Mesodermal cell (in vitro differentiated cells): Measurements from ENCODE around the gene UCHL3.

ENCODE experiments used
- H3K27ac ChIP-seq: 2 replicates; pipeline ENCODE4 v1.7.0; 2013; ENCODE audit warnings: mild to moderate bottlenecking, low read depth, low read length, moderate library complexity; ENCODE audit not compliant: severe bottlenecking
- H3K36me3 ChIP-seq: 2 replicates; pipeline ENCODE4 v1.7.1; 2013; ENCODE audit warnings: mild to moderate bottlenecking, low read length, moderate library complexity; ENCODE audit not compliant: control insufficient read depth, insufficient read depth
- H3K4me1 ChIP-seq: one replicate; pipeline ENCODE4 v1.7.1; 2013; ENCODE audit warnings: mild to moderate bottlenecking, low read length; ENCODE audit not compliant: insufficient read depth, control insufficient read depth, poor library complexity, severe bottlenecking
- H3K4me3 ChIP-seq: 2 replicates; pipeline ENCODE4 v1.7.0; 2013; ENCODE audit warnings: low read length, control low read depth, mild to moderate bottlenecking; ENCODE audit not compliant: insufficient read depth, poor library complexity, severe bottlenecking; ENCODE audit errors: extremely low read depth
- H3K9me3 ChIP-seq: 2 replicates; pipeline ENCODE4 v1.7.1; 2013; ENCODE audit warnings: mild to moderate bottlenecking, low read length, moderate library complexity; ENCODE audit not compliant: control insufficient read depth
- WGBS, 2 experiments: methylation state at CpG; one replicate each; pipeline ENCODE4 v1.1.5; 2013; ENCODE audit warnings: missing lambda C conversion rate in 2 of 2; ENCODE audit not compliant: insufficient coverage in 2 of 2; 5-methylcytosine and 5-hydroxymethylcytosine counted together

The UCHL3 gene

DNA sequence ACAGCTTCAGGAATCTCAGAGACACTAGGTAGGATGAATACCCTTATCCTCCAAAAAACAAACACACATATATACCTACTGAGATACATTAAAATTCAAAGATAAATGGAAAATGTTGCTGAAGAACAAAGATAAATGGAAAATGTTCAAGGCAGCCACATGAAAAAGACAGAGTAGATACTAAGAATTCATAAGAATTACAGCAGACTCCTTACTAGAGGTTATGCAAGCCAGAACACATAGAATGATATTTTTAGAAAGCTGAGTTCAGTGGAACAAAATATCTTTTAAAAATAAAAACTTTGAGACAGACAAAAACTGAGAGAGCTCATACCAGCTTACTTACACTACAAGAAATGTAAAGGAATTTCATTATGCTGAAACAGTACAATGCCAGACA lies 35.6 kb downstream of the UCHL3 start:
- H3K36me3 ChIP-seq, result peaks cover 19% of the 10 kb centered on the region
- no peaks in the 10 kb centered on the region for H3K4me1 ChIP-seq
- no peak overlapping the region for H3K27ac ChIP-seq
- peaks cover 7% of the 10 kb centered on the region for H3K9me3 ChIP-seq
- H3K4me3 ChIP-seq, result no peak overlapping the region

DNA sequence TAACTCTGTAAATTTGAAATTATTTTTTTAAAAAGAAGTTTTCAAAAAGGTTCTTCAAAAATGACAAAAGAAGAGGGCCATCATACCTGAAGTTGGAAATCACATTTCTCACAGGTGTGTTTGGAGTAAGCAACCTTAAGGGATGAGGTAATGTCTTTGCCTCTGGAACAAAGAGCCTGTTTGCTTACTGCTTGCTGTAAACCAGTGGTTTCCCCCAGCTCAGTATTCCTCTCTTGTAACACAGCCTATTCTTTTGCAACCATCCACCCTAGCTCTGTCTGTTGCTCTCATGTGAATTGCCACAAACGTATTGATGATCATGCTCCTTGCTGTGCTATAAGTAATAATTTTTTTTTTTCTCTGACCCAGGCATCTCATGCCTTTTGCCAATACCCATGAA lies 38.1 kb downstream of the UCHL3 start:
- WGBS, 2 experiments, result no CpG with 5 or more reads among the region's 1 CpG
- Histone ChIP-seq H3K4me3 (no peak overlapping the region), H3K9me3 (peaks cover 7% of the 10 kb centered on the region), H3K27ac (no peak overlapping the region), H3K36me3 (peaks cover 15% of the 10 kb centered on the region), H3K4me1 (no peaks in the 10 kb centered on the region)

DNA sequence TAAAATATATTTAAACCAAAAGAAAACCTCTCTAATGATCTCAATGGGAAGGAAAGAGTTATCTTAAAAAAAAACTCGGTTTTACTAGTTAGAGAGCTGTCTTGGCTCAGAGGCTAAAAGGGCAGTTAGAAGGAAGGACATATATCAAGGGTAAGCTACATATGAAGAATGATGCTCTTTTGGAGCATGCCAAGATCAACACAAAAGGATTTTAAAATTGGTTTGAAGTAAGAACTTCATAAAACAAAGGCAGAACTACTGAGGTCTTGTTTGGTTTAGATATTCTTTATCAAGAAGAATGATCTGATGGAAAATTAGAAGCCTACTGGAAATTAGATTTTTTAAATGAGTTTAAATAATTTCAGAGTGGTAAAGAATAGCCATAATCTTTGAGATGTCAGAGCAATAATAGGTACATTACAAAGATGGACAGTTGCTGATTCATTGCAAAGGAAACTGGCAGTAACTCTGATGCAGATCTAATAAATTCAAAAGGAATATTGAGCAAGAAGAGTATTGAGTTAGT lies 47.1 kb downstream of the UCHL3 start:
- H3K36me3 ChIP-seq, result no peaks in the 10 kb centered on the region
- H3K4me1 ChIP-seq, result no peaks in the 10 kb centered on the region
- H3K9me3 ChIP-seq, result no peaks in the 10 kb centered on the region
- WGBS, 2 experiments, result 88 to 100% methylated on average over 1 of the region's 1 CpG
- no peak overlapping the region for H3K4me3 ChIP-seq
- H3K27ac ChIP-seq, result no peak overlapping the region

DNA sequence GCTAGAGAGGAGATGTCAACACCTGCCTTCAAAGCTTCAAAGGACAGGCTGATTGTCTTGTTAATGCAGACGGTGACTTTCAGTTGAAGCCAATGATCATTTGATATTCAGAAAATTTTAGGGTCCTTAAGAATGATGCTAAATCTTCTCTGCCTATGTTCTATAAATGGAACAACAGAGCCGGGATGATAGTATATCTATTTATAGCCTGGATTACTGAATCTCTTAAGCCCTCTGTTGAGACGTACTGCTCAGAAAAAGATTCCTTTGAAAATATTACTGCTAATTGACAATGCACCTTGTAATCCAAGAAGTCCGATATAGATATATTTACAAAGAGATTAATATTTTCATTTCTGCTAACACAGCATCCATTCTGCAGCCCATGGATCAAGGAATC lies 50.8 kb downstream of the UCHL3 start:
- no peak overlapping the region for H3K4me3 ChIP-seq
- no peaks in the 10 kb centered on the region for H3K36me3 ChIP-seq
- 0% methylated on average over 1 of the region's 4 CpGs; no CpG with 5 or more reads in 1 of the 2 experiments for WGBS, 2 experiments
- H3K27ac ChIP-seq, result no peak overlapping the region
- no peaks in the 10 kb centered on the region for H3K9me3 ChIP-seq
- H3K4me1 ChIP-seq, result no peaks in the 10 kb centered on the region

DNA sequence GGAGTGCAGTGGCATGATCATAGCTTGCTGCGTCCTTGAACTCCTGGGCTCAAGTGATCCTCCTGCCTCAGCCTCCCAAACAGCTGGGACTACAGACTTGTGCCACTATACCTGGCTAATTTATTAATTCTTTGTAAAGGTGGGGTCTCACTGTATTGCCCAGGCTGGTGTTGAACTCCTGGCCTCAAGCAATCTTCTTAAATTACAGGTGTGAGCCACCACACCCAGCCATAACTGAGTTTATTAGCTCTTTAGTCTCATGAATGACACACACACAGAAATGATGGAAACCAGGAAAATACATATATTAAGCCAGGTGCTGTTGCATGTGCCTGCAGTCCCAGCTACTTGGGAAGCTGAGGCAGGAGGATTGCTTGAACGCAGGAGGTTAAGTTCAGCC lies 53.4 kb downstream of the UCHL3 start:
- WGBS, 2 experiments, result 100% methylated on average over 1 of the region's 2 CpGs; no CpG with 5 or more reads in 1 of the 2 experiments
- Histone ChIP-seq H3K9me3 (no peaks in the 10 kb centered on the region), H3K4me3 (no peak overlapping the region), H3K4me1 (no peaks in the 10 kb centered on the region), H3K36me3 (peaks cover 4% of the 10 kb centered on the region), H3K27ac (no peak overlapping the region)

DNA sequence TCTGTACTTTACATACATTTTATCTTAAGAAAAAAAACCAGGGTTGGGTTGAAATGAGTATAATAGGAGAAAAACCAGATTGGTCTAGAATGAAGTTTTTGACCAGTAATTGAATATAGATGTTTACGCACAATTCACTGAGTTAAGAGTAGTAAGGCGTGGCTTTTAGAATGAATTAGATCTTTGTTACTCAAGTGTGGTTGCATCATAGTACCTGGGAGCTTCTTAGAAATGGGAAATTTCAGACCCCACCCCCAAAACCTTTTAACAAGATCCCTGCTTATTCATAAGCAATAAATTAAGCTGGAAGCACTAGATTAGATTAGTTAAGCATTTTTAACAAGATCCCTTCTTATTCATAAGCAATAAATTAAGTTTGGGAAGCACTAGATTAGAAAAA lies 57.9 kb downstream of the UCHL3 start:
- 83 to 100% methylated on average over 1 of the region's 2 CpGs for WGBS, 2 experiments

DNA sequence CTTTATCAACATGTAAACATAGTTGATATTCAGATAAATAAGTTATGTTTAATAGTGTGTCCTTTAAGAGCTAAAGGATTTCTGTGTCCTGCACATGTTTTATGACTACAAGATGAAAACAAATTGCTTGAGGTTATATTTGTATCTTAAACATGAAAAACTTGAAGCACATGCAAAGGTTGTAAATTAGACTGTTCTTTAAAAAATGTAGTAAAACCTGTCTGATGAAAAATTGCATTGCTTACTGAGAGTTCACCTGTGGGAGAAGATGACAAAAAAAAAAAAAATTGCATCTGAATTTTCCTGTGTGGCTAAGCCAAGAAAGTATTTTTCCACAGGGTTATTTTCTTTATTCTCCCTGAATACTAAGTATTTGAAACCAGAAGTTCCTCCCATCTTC lies 60.9 kb downstream of the UCHL3 start:
- Histone ChIP-seq H3K4me1 (no peaks in the 10 kb centered on the region), H3K9me3 (no peaks in the 10 kb centered on the region), H3K4me3 (no peak overlapping the region), H3K36me3 (peaks cover 4% of the 10 kb centered on the region), H3K27ac (no peak overlapping the region)

More for the DNA sequence above, 57.9 kb downstream of the UCHL3 start:
- peaks cover 4% of the 10 kb centered on the region for H3K36me3 ChIP-seq
- H3K9me3 ChIP-seq, result no peaks in the 10 kb centered on the region
- H3K4me3 ChIP-seq, result no peak overlapping the region
- H3K4me1 ChIP-seq, result no peaks in the 10 kb centered on the region
- no peak overlapping the region for H3K27ac ChIP-seq

DNA sequence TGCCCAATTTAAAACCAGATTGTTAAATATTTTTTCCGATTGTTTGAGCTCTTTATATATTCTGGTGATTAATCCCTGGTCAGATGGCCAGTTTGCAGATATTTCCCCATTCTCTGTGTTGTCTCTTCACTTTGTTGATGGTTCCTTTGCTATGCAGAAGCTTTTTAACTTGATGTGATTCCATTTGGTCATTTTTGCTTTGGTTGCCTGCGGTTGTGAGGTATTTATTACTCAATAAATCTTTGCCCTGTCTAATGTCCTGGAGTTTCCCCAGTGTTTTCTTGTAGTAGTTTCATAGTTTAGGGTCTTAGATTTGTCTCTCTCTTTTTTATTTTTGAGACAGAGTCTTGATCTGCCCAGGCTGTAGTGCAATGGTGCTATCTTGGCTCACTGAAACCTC lies 62.8 kb downstream of the UCHL3 start:
- 100% methylated on average over 1 of the region's 2 CpGs; no CpG with 5 or more reads in 1 of the 2 experiments for WGBS, 2 experiments
- no peak overlapping the region for H3K4me3 ChIP-seq
- no peaks in the 10 kb centered on the region for H3K36me3 ChIP-seq
- H3K4me1 ChIP-seq, result no peaks in the 10 kb centered on the region
- H3K9me3 ChIP-seq, result no peaks in the 10 kb centered on the region
- no peak overlapping the region for H3K27ac ChIP-seq

DNA sequence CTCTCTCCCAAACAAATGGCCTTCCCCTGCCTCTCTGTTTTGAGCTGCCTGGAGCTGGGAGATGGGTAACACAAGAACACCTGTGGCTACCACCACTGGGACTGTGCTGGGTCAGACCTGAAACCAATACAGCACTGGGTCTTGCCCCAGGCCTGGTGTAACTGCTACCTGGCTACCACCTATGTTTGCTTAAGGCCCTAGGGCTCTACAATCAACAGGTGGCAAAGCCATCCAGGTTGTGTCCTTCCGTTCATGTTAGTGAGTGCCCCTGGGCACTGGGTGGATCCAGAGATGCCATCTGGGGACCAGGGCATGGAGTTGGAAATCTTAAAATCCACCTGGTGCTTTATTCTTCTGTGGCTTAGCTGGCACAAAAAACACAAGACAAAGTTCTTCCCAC lies 67.6 kb downstream of the UCHL3 start:
- H3K9me3 ChIP-seq, result no peaks in the 10 kb centered on the region
- no peak overlapping the region for H3K27ac ChIP-seq
- WGBS, 2 experiments, result 91 to 100% methylated on average over 1 of the region's 1 CpG
- no peaks in the 10 kb centered on the region for H3K36me3 ChIP-seq
- H3K4me3 ChIP-seq, result no peak overlapping the region
- H3K4me1 ChIP-seq, result peaks cover 15% of the 10 kb centered on the region

DNA sequence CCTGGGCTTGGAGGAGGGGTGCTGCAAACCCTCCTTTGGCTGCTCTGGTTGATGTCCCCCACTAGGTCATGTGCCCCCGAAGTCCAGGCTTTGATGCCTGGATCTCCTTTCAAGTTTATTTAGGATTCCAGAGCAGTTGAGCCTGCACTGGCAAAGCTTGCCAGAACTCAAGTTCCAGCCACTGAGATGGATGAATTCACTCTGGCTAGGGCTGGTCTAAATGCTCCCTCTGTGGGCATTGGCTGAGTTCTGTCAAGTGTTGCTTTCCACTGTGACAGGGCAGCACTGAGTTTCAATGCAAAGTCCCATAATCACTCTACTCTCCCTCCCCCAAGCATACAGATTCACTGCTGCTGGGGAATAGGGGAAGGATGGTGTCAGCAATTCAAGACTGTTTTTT lies 68.7 kb downstream of the UCHL3 start:
- peaks cover 15% of the 10 kb centered on the region for H3K4me1 ChIP-seq
- no peaks in the 10 kb centered on the region for H3K9me3 ChIP-seq
- WGBS, 2 experiments, result 0% methylated on average over 1 of the region's 1 CpG
- no peaks in the 10 kb centered on the region for H3K36me3 ChIP-seq
- H3K4me3 ChIP-seq, result no peak overlapping the region
- no peak overlapping the region for H3K27ac ChIP-seq

DNA sequence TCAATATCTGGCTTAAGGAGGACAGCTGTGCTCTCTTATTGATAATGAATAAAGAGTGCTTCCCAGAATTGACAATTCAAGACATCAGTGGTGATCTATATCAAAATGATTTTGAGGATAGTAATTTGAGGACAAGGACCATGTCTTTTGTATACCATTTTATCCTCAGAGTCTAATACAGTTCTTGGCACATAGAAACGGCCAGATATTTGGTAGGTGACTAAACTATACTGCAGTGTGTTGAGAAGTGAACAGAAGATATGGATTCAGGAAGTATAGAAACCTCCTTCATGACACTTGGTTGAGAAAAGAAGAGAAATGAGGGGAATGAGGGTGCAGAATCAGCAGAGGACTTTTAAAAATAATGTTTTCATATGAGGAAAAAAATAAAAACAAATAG lies 70.4 kb downstream of the UCHL3 start:
- WGBS, 2 experiments, result no CpG with 5 or more reads among the region's 1 CpG
- Histone ChIP-seq H3K9me3 (no peaks in the 10 kb centered on the region), H3K4me1 (peaks cover 15% of the 10 kb centered on the region), H3K36me3 (no peaks in the 10 kb centered on the region), H3K27ac (no peak overlapping the region), H3K4me3 (no peak overlapping the region)
